Parathyroid adenoma (tissue), 2 donors: ENCODE data around the gene EMX1.

Experiments
- H2AFZ ChIP-seq: fragments of 300-600 bp; sonication (generic); one replicate; pipeline ENCODE4 v1.7.0; 2017; ENCODE audit warnings: antibody characterized with exemption, mild to moderate bottlenecking
- H3K27ac ChIP-seq: fragments of 300-600 bp; sonication (generic); one replicate; pipeline ENCODE4 v1.7.0; 2017
- H3K27me3 ChIP-seq: fragments of 300-600 bp; sonication (generic); one replicate; pipeline ENCODE4 v1.7.0; 2017; ENCODE audit warnings: low read length; ENCODE audit not compliant: control insufficient read depth, insufficient read depth
- H3K36me3 ChIP-seq: fragments of 300-600 bp; sonication (generic); one replicate; pipeline ENCODE4 v1.7.0; 2017; ENCODE audit warnings: low read length; ENCODE audit not compliant: control insufficient read depth, insufficient read depth
- H3K4me1 ChIP-seq: fragments of 300-600 bp; sonication (generic); one replicate; pipeline ENCODE4 v1.7.0; 2017; ENCODE audit warnings: control low read depth
- H3K4me2 ChIP-seq: fragments of 300-600 bp; sonication (generic); one replicate; pipeline ENCODE4 v1.7.0; 2017; ENCODE audit warnings: low read length
- H3K4me3 ChIP-seq: fragments of 300-600 bp; sonication (generic); one replicate; pipeline ENCODE4 v1.7.0; 2017; ENCODE audit warnings: low read depth, low read length
- H3K79me2 ChIP-seq: fragments of 300-600 bp; sonication (generic); one replicate; pipeline ENCODE4 v1.7.0; 2017; ENCODE audit warnings: control low read depth
- H3K9ac ChIP-seq: fragments of 300-600 bp; sonication (generic); one replicate; pipeline ENCODE4 v1.7.0; 2017; ENCODE audit warnings: mild to moderate bottlenecking
- H3K9me3 ChIP-seq: fragments of 300-600 bp; sonication (generic); one replicate; pipeline ENCODE4 v1.7.0; 2017; ENCODE audit warnings: low read length; ENCODE audit not compliant: control insufficient read depth
- CTCF ChIP-seq: fragments of 300-600 bp; sonication (generic); IDR thresholded peaks from one replicate; pipeline ENCODE4 v1.7.0; 2017; ENCODE audit warnings: antibody characterized with exemption, mild to moderate bottlenecking
- donor health status: primary hyperparathyroidism.

The EMX1 gene

GRCh38 chr2:72964146-72964525, 46.8 kb downstream of the EMX1 start:
- no peak for TF ChIP-seq CTCF
- no peaks in the 10 kb centered on the region for H3K27me3 ChIP-seq
- no peaks in the 10 kb centered on the region for H3K4me1 ChIP-seq
- H3K4me3 ChIP-seq = no peak overlapping the region
- H3K4me2 ChIP-seq = no peak overlapping the region
- H3K36me3 ChIP-seq = no peaks in the 10 kb centered on the region
- no peaks in the 10 kb centered on the region for H3K9me3 ChIP-seq
- H3K9ac ChIP-seq = no peak overlapping the region
- H2AFZ ChIP-seq = no peak overlapping the region
- H3K79me2 ChIP-seq = no peaks in the 10 kb centered on the region
- no peak overlapping the region for H3K27ac ChIP-seq

- H3K4me2 ChIP-seq = no peak overlapping the region
- no peak for TF ChIP-seq CTCF
These were observed 47.7 kb downstream of the EMX1 start for GRCh38 chr2:72965016-72965415.

GRCh38 chr2:72965770-72966450, 48.6 kb downstream of the EMX1 start:
- H3K4me2 ChIP-seq = no peak overlapping the region
- no peaks in the 10 kb centered on the region for H3K79me2 ChIP-seq
- no peak overlapping the region for H3K27ac ChIP-seq
- no peaks in the 10 kb centered on the region for H3K4me1 ChIP-seq
- no peak overlapping the region for H2AFZ ChIP-seq
- H3K4me3 ChIP-seq = no peak overlapping the region
- no peaks in the 10 kb centered on the region for H3K27me3 ChIP-seq
- H3K9me3 ChIP-seq = no peaks in the 10 kb centered on the region
- H3K9ac ChIP-seq = no peak overlapping the region
- TF ChIP-seq CTCF = no peak
- no peaks in the 10 kb centered on the region for H3K36me3 ChIP-seq

More at GRCh38 chr2:72965016-72965415, 47.7 kb downstream of the EMX1 start:
- H3K4me1 ChIP-seq = no peaks in the 10 kb centered on the region
- H2AFZ ChIP-seq = no peak overlapping the region
- no peaks in the 10 kb centered on the region for H3K36me3 ChIP-seq
- no peak overlapping the region for H3K9ac ChIP-seq
- no peak overlapping the region for H3K27ac ChIP-seq
- no peaks in the 10 kb centered on the region for H3K79me2 ChIP-seq
- no peaks in the 10 kb centered on the region for H3K27me3 ChIP-seq
- no peaks in the 10 kb centered on the region for H3K9me3 ChIP-seq
- no peak overlapping the region for H3K4me3 ChIP-seq

- H3K9me3 ChIP-seq = no peaks in the 10 kb centered on the region
- no peaks in the 10 kb centered on the region for H3K27me3 ChIP-seq
- TF ChIP-seq CTCF = no peak
- H3K9ac ChIP-seq = no peak overlapping the region
- no peak overlapping the region for H3K4me3 ChIP-seq
- H3K4me2 ChIP-seq = no peak overlapping the region
- no peaks in the 10 kb centered on the region for H3K4me1 ChIP-seq
- H3K79me2 ChIP-seq = no peaks in the 10 kb centered on the region
- no peak overlapping the region for H3K27ac ChIP-seq
- no peak overlapping the region for H2AFZ ChIP-seq
- H3K36me3 ChIP-seq = no peaks in the 10 kb centered on the region
These were observed 51.0 kb downstream of the EMX1 start for GRCh38 chr2:72968286-72968685.

- H3K27ac ChIP-seq = no peak overlapping the region
- TF ChIP-seq CTCF = no peak
- H3K4me3 ChIP-seq = no peak overlapping the region
- no peaks in the 10 kb centered on the region for H3K4me1 ChIP-seq
- H3K27me3 ChIP-seq = no peaks in the 10 kb centered on the region
- H3K79me2 ChIP-seq = no peaks in the 10 kb centered on the region
- no peaks in the 10 kb centered on the region for H3K36me3 ChIP-seq
- H3K4me2 ChIP-seq = no peak overlapping the region
- H3K9ac ChIP-seq = no peak overlapping the region
- no peaks in the 10 kb centered on the region for H3K9me3 ChIP-seq
- no peak overlapping the region for H2AFZ ChIP-seq
These were observed 52.4 kb downstream of the EMX1 start for GRCh38 chr2:72969706-72970105.
